ENCODE data around the gene ELP4. TPM values are rescaled to one million over a fixed set of nuclear protein-coding genes. Genes with fewer than 3 reads are reported as not detected.

The ELP4 gene
- total RNA-seq, 1 donor from 2014 or later, result 15.0 TPM

DNA sequence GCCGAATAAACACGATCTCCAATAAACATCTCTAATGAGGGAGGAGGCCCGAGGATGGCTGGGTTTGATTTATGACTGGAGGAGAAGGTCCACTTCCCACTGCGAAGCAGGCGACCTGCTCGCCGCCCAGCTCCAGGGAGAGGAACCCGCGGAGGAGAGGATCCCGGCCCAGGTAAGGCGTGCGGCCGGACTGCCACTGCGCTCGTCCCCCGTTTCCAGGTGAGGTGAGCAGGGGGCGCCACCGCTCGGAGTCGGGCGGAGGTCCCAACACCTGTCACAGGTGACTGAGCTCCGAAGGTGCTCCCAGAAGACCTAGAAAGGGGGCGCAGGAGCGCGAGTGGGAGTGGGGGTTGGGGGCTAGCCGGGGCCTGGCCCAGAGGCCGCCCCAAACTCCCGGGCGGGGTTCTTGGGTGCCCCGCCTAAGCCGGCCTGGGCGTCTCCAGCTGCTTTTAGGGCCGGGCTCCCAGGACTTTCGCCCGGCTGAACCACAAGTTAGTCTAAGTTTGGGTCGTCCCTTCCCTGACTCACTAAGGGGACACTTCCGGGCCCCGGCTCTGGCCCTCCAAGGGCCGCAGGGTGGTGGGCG lies 307.0 kb downstream of the ELP4 start:
- DNase-seq (ENCODE audit: extremely low spot score, unreplicated experiment), result peak; percentile 78
- Mint-ChIP-seq H3K9me3 (ENCODE audit: unreplicated experiment) (no peaks in the 10 kb centered on the region), H3K27me3 (ENCODE audit: unreplicated experiment) (peaks cover 74% of the 10 kb centered on the region), H3K4me1 (ENCODE audit: unreplicated experiment) (peaks cover 38% of the 10 kb centered on the region), H3K4me3 (ENCODE audit: unreplicated experiment) (peak overlapping the region; percentile 50), H3K27ac (ENCODE audit: unreplicated experiment) (no peak overlapping the region), H3K36me3 (ENCODE audit: unreplicated experiment) (no peaks in the 10 kb centered on the region)
- TF ChIP-seq, protein P1, sequence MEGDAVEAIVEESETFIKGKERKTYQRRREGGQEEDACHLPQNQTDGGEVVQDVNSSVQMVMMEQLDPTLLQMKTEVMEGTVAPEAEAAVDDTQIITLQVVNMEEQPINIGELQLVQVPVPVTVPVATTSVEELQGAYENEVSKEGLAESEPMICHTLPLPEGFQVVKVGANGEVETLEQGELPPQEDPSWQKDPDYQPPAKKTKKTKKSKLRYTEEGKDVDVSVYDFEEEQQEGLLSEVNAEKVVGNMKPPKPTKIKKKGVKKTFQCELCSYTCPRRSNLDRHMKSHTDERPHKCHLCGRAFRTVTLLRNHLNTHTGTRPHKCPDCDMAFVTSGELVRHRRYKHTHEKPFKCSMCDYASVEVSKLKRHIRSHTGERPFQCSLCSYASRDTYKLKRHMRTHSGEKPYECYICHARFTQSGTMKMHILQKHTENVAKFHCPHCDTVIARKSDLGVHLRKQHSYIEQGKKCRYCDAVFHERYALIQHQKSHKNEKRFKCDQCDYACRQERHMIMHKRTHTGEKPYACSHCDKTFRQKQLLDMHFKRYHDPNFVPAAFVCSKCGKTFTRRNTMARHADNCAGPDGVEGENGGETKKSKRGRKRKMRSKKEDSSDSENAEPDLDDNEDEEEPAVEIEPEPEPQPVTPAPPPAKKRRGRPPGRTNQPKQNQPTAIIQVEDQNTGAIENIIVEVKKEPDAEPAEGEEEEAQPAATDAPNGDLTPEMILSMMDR (IDR thresholded peaks at IDR 0.05), result no peak

DNA sequence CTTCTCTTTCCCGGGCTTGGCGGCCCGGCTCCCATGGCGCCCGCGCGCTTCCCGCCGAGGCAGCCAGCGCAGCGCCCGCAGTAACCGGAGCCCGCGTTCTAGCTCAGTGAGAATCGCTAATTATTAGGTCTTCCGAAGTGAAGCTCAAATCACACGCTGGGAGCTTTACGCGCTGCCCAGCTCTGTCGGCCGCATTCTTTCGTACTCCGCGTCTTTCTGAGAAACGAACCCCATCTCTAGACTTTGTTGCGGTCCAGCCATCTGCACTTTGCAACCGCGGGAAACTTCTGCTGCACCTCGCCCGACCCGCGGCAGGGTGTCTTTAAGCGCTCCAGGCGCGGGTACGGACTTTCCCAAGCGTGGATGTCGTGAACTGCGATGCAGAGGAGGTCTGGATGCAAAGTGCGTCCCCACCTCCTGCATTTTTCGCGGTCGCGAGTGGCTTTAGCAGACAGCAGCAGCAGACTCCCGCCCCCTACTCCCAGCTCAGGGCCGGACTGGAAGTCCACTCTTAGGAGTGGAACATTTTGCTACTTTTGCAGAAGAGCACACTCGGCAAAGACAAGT lies 307.6 kb downstream of the ELP4 start:
- H3K27me3 Mint-ChIP-seq (ENCODE audit: unreplicated experiment), result peaks cover 75% of the 10 kb centered on the region
- no peak overlapping the region for H3K27ac Mint-ChIP-seq (ENCODE audit: unreplicated experiment)
- peaks cover 35% of the 10 kb centered on the region for H3K4me1 Mint-ChIP-seq (ENCODE audit: unreplicated experiment)
- H3K4me3 Mint-ChIP-seq (ENCODE audit: unreplicated experiment), result peak overlapping the region; percentile 45
- no peaks in the 10 kb centered on the region for H3K9me3 Mint-ChIP-seq (ENCODE audit: unreplicated experiment)
- DNase-seq (ENCODE audit: extremely low spot score, unreplicated experiment), result peak; percentile 80
- H3K36me3 Mint-ChIP-seq (ENCODE audit: unreplicated experiment), result no peaks in the 10 kb centered on the region
- TF ChIP-seq, protein P1 (IDR thresholded peaks at IDR 0.05), result no peak

DNA sequence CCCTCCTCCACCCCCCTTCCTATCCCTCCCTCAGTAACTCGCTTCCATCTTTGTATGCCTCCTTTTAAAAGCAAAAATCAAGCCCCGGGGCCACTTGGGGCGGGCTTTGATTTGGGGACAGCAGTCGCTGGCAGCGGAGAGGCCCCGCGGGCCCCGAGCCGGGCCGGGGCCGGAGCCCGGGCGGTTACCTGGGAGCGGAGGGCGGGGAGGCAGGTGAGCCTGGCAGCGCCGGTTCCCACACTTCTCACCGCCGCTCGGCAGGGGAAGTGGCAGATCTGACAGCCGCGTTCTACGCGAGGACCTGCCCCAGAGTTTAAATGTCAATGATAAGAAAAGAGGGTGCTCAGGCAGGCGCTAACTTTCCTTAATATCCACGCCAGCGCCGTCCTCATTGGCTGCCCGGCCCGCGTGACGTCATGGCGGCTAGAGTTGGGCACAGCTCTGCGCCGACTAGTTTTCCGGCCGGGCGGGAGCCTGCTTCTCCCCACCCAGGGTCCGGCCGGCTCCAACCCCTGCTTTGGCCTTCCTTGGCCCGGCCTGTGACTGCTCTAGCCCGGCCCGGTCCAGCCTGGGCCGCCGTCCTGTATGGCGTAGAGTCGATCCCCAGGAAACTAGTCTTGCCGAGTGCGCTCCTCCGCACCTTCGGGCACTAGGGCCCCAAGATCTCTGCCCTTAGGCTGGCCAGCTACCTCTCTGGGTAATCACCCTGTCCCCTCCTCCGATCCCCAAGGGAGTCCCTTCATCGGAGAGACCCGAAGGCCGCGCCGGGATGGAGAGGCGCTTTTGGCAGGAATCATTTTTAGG lies 308.3 kb downstream of the ELP4 start:
- peaks cover 30% of the 10 kb centered on the region for H3K4me1 Mint-ChIP-seq (ENCODE audit: unreplicated experiment)
- peaks cover 77% of the 10 kb centered on the region for H3K27me3 Mint-ChIP-seq (ENCODE audit: unreplicated experiment)
- H3K36me3 Mint-ChIP-seq (ENCODE audit: unreplicated experiment), result no peaks in the 10 kb centered on the region
- no peaks in the 10 kb centered on the region for H3K9me3 Mint-ChIP-seq (ENCODE audit: unreplicated experiment)
- TF ChIP-seq, protein P1 (IDR thresholded peaks at IDR 0.05), result no peak
- no peak overlapping the region for H3K4me3 Mint-ChIP-seq (ENCODE audit: unreplicated experiment)
- H3K27ac Mint-ChIP-seq (ENCODE audit: unreplicated experiment), result no peak overlapping the region
- DNase-seq (ENCODE audit: extremely low spot score, unreplicated experiment), result peak; percentile 73

GRCh38 chr11:31818425-31818755 lies 308.8 kb downstream of the ELP4 start:
- no peaks in the 10 kb centered on the region for H3K9me3 Mint-ChIP-seq (ENCODE audit: unreplicated experiment)
- H3K4me3 Mint-ChIP-seq (ENCODE audit: unreplicated experiment), result no peak overlapping the region
- H3K4me1 Mint-ChIP-seq (ENCODE audit: unreplicated experiment), result peaks cover 29% of the 10 kb centered on the region
- no peak for DNase-seq (ENCODE audit: extremely low spot score, unreplicated experiment)
- TF ChIP-seq, protein P1 (IDR thresholded peaks at IDR 0.05), result no peak
- peaks cover 81% of the 10 kb centered on the region for H3K27me3 Mint-ChIP-seq (ENCODE audit: unreplicated experiment)
- H3K36me3 Mint-ChIP-seq (ENCODE audit: unreplicated experiment), result no peaks in the 10 kb centered on the region
- no peak overlapping the region for H3K27ac Mint-ChIP-seq (ENCODE audit: unreplicated experiment)

- DNase-seq (ENCODE audit: extremely low spot score, unreplicated experiment), result peak; percentile 81
- Mint-ChIP-seq H3K27me3 (ENCODE audit: unreplicated experiment) (peaks cover 83% of the 10 kb centered on the region), H3K36me3 (ENCODE audit: unreplicated experiment) (no peaks in the 10 kb centered on the region), H3K4me1 (ENCODE audit: unreplicated experiment) (peaks cover 25% of the 10 kb centered on the region), H3K4me3 (ENCODE audit: unreplicated experiment) (no peak overlapping the region), H3K27ac (ENCODE audit: unreplicated experiment) (no peak overlapping the region), H3K9me3 (ENCODE audit: unreplicated experiment) (no peaks in the 10 kb centered on the region)
- TF ChIP-seq, protein P1 (IDR thresholded peaks at IDR 0.05), result no peak
Measured at GRCh38 chr11:31818874-31819331, 309.3 kb downstream of the ELP4 start.

Measured in osteocyte (in vitro differentiated cells).